Tibial nerve (tissue), 3 donors: ENCODE results near the gene ZNF74.

Experiments
- CTCF ChIP-seq, 5 experiments: fragments of 200-600 bp in 3 of 5; fragments of 450-650 bp in 2 of 5; sonication (generic) in 3 of 5; IDR thresholded peaks; one replicate each; pipeline ENCODE4 v1.5.1; 2016 to 2019; ENCODE audit warnings: antibody characterized with exemption in 5 of 5, mild to moderate bottlenecking in 3 of 5, moderate library complexity in 2 of 5
- POLR2A ChIP-seq, 2 donors: fragments of 450-650 bp; IDR thresholded peaks; one replicate each; pipeline ENCODE4 v1.6.1; 2017; ENCODE audit warnings: antibody characterized with exemption in 2 of 2, mild to moderate bottlenecking in 2 of 2, moderate library complexity in 2 of 2

GRCh38 chr22:20422271-20423007, 28.5 kb downstream of the ZNF74 start:
- no peak for TF ChIP-seq CTCF (IDR thresholded peaks at IDR 0.05)
- no peak for TF ChIP-seq POLR2A (IDR thresholded peaks at IDR 0.05)
